Left ventricle myocardium inferior (tissue), 1 donor: ENCODE measurements around the gene ZNF318. TPM values are rescaled to one million over a fixed set of nuclear protein-coding genes. Genes with fewer than 3 reads are reported as not detected.

Source experiments
- DNase-seq: peaks from one replicate; pipeline ENCODE4 v3.0.0-alpha.2; 2020
- H3K27ac ChIP-seq: fragments of 200-600 bp; replicated peaks from 2 replicates; pipeline ENCODE4 v1.8.0; 2021
- H3K27me3 ChIP-seq: fragments of 200-600 bp; 2 replicates; pipeline ENCODE4 v1.8.0; 2021; ENCODE audit warnings: low read depth
- H3K36me3 ChIP-seq: fragments of 200-600 bp; 2 replicates; pipeline ENCODE4 v1.8.0; 2021
- H3K4me1 ChIP-seq: fragments of 200-600 bp; 2 replicates; pipeline ENCODE4 v1.8.0; 2021
- H3K4me3 ChIP-seq: fragments of 200-600 bp; 2 replicates; pipeline ENCODE4 v1.8.0; 2021; ENCODE audit warnings: mild to moderate bottlenecking, moderate library complexity
- H3K9me3 ChIP-seq: fragments of 200-600 bp; replicated peaks from 2 replicates; pipeline ENCODE4 v1.8.0; 2021
- CTCF ChIP-seq: fragments of 200-600 bp; IDR thresholded peaks from 2 replicates; pipeline ENCODE4 v1.8.0; 2021; ENCODE audit warnings: antibody characterized with exemption, mild to moderate bottlenecking, borderline replicate concordance
- intact Hi-C: fragments of 100-400 bp; cut with micrococcal nuclease; formaldehyde crosslinking; loops from one replicate; pipeline ENCODE4 v1.11.0; 2022
- total RNA-seq: library from RNA; stranded (reverse); fragmentation: NEBNext Ultra II Directional; extraction: Animal tissue kit (Norgen Biotek cat#: 25700); gene quantifications from one replicate; pipeline ENCODE4 v1.2.1, GENCODE V29; 2021
- donor health status: DM: no; HTN: yes; CAD: no; lungs with severe emphysema.

Gene ZNF318
- total RNA-seq, 1 donor from 2014 or later: 12.5 TPM

GRCh38 chr6:43295456-43295855 is 74.0 kb downstream of the ZNF318 start:
- DNase-seq: no peak
- Histone ChIP-seq H3K9me3 (no peaks in the 10 kb centered on the region), H3K36me3 (no peaks in the 10 kb centered on the region), H3K27ac (no peak overlapping the region), H3K4me1 (peaks cover 14% of the 10 kb centered on the region), H3K4me3 (no peak overlapping the region), H3K27me3 (peaks cover 25% of the 10 kb centered on the region)
- intact Hi-C loops: no loop called here
- TF ChIP-seq CTCF: no peak

- no peak for TF ChIP-seq CTCF
Observed at GRCh38 chr6:43294536-43294935, 74.9 kb downstream of the ZNF318 start.

GRCh38 chr6:43293698-43294097 is 75.7 kb downstream of the ZNF318 start:
- no peak for TF ChIP-seq CTCF
- Histone ChIP-seq H3K27ac (no peak overlapping the region), H3K36me3 (no peaks in the 10 kb centered on the region), H3K27me3 (peaks cover 10% of the 10 kb centered on the region), H3K4me3 (no peak overlapping the region), H3K4me1 (peaks cover 14% of the 10 kb centered on the region), H3K9me3 (no peaks in the 10 kb centered on the region)
- no peak for DNase-seq
- intact Hi-C loops: no loop called here

More at GRCh38 chr6:43294536-43294935, 74.9 kb downstream of the ZNF318 start:
- H3K4me3 ChIP-seq: no peak overlapping the region
- peaks cover 17% of the 10 kb centered on the region for H3K27me3 ChIP-seq
- DNase-seq: no peak
- intact Hi-C loops: no loop called here
- H3K9me3 ChIP-seq: no peaks in the 10 kb centered on the region
- no peaks in the 10 kb centered on the region for H3K36me3 ChIP-seq
- H3K27ac ChIP-seq: no peak overlapping the region
- H3K4me1 ChIP-seq: peaks cover 14% of the 10 kb centered on the region

GRCh38 chr6:43292763-43293318 is 76.6 kb downstream of the ZNF318 start:
- peaks cover 1% of the 10 kb centered on the region for H3K27me3 ChIP-seq
- peaks cover 8% of the 10 kb centered on the region for H3K4me1 ChIP-seq
- no peak for DNase-seq
- no peaks in the 10 kb centered on the region for H3K36me3 ChIP-seq
- no peak overlapping the region for H3K4me3 ChIP-seq
- no peak for TF ChIP-seq CTCF
- no peaks in the 10 kb centered on the region for H3K9me3 ChIP-seq
- no peak overlapping the region for H3K27ac ChIP-seq
- intact Hi-C loops: no loop called here

GRCh38 chr6:43292341-43292740 is 77.1 kb downstream of the ZNF318 start:
- H3K4me1 ChIP-seq: peaks cover 3% of the 10 kb centered on the region
- no peak for DNase-seq
- no peak for TF ChIP-seq CTCF

GRCh38 chr6:43291708-43292107 is 77.7 kb downstream of the ZNF318 start:
- intact Hi-C loops: no loop called here
- no peaks in the 10 kb centered on the region for H3K27me3 ChIP-seq
- no peaks in the 10 kb centered on the region for H3K9me3 ChIP-seq
- H3K36me3 ChIP-seq: no peaks in the 10 kb centered on the region
- H3K4me1 ChIP-seq: no peaks in the 10 kb centered on the region
- no peak overlapping the region for H3K4me3 ChIP-seq
- H3K27ac ChIP-seq: no peak overlapping the region
- no peak for DNase-seq
- no peak for TF ChIP-seq CTCF

More at GRCh38 chr6:43292341-43292740, 77.1 kb downstream of the ZNF318 start:
- no peaks in the 10 kb centered on the region for H3K9me3 ChIP-seq
- H3K27me3 ChIP-seq: no peaks in the 10 kb centered on the region
- no peaks in the 10 kb centered on the region for H3K36me3 ChIP-seq
- intact Hi-C loops: no loop called here
- H3K4me3 ChIP-seq: no peak overlapping the region
- no peak overlapping the region for H3K27ac ChIP-seq
